ENCODE data around the gene CLCN1.
"Not testable (repeated sequence)": the region's sequence is repeated elsewhere in the genome, so short reads cannot be mapped to it uniquely, and the experiment has no call there.

CLCN1 gene

GRCh38 chr7:143384661-143385631, 69.0 kb downstream of the CLCN1 start:
- no peak for DNase-seq (ENCODE audit: low read depth)

GRCh38 chr7:143385891-143386781, 70.2 kb downstream of the CLCN1 start:
- no peak for DNase-seq (ENCODE audit: low read depth)

GRCh38 chr7:143387156-143387975, 71.5 kb downstream of the CLCN1 start:
- no peak for DNase-seq (ENCODE audit: low read depth)

GRCh38 chr7:143388051-143388450, 72.1 kb downstream of the CLCN1 start:
- no peak for DNase-seq (ENCODE audit: low read depth)

GRCh38 chr7:143388491-143389101, 72.7 kb downstream of the CLCN1 start:
- no peak for DNase-seq (ENCODE audit: low read depth)

GRCh38 chr7:143389316-143390103, 73.6 kb downstream of the CLCN1 start:
- DNase-seq (ENCODE audit: low read depth), result no peak

- no peak for DNase-seq (ENCODE audit: low read depth)
These were observed 74.3 kb downstream of the CLCN1 start for GRCh38 chr7:143390104-143390772.

- no peak for DNase-seq (ENCODE audit: low read depth)
These were observed 74.9 kb downstream of the CLCN1 start for GRCh38 chr7:143390773-143391317.

GRCh38 chr7:143391462-143392404, 75.8 kb downstream of the CLCN1 start:
- no peak for DNase-seq (ENCODE audit: low read depth)

- DNase-seq (ENCODE audit: low read depth), result not testable (repeated sequence)
These were observed 76.5 kb downstream of the CLCN1 start for GRCh38 chr7:143392427-143392826.

GRCh38 chr7:143392875-143393266, 77.0 kb downstream of the CLCN1 start:
- no peak for DNase-seq (ENCODE audit: low read depth)

- DNase-seq (ENCODE audit: low read depth), result no peak
These were observed 77.5 kb downstream of the CLCN1 start for GRCh38 chr7:143393267-143394041.

GRCh38 chr7:143394068-143394467, 78.2 kb downstream of the CLCN1 start:
- no peak for DNase-seq (ENCODE audit: low read depth)

GRCh38 chr7:143394777-143395176, 78.9 kb downstream of the CLCN1 start:
- no peak for DNase-seq (ENCODE audit: low read depth)

GRCh38 chr7:143395187-143396149, 79.6 kb downstream of the CLCN1 start:
- DNase-seq (ENCODE audit: low read depth), result no peak

- no peak for DNase-seq (ENCODE audit: low read depth)
These were observed 80.3 kb downstream of the CLCN1 start for GRCh38 chr7:143396182-143396581.

Data from stimulated activated CD8-positive, alpha-beta memory T cell treated with anti-CD3 and anti-CD28 coated beads, Interleukin-12 subunit alpha, Interleukin-12 subunit beta, amount 100 ng/mL, for 1 hour (primary cell).